ENCODE measurements around the gene ZNF580.

ZNF580 gene

DNA sequence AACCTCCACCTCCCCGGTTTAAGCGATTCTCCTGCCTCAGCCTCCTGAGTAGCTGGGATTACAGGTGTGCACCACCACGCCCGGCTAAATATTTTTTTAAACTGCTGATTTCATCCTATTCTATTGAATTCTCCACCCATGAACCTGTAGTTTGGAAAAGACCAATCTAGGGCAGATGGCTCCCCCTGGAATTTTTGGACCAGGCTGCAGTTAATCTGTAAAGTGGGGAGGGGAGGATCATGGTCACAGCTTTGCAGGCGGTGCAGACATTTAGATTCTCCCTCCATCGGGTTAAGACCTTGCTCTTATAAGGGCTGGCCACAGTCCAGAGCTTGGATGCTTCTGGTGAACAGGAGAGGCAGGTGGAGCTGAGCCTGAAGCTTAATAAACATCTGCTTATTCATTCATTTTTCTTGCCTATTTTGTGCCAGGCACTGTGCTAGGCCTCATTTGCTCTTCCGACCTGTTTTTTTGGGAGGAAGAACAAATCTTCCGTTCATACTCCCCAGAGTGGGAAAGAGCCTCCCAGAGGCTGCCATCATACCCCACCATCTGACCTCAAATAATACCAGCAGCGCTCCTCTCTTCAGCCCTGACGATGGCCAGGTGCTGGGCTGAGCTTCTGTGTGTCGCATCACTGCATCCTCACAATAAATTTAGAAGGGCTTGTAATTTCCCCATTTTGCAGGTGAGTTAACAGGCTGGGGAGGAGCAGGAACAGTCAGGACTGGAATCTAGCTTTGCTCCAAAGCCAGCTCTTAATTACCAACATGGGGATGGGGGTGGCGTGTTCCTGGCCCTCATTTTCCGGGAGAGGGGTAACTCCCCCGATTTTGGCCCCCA, 6.3 kb downstream of the ZNF580 start:
- no peak for DNase-seq (ENCODE audit: low read depth in 2 of 2)

DNA sequence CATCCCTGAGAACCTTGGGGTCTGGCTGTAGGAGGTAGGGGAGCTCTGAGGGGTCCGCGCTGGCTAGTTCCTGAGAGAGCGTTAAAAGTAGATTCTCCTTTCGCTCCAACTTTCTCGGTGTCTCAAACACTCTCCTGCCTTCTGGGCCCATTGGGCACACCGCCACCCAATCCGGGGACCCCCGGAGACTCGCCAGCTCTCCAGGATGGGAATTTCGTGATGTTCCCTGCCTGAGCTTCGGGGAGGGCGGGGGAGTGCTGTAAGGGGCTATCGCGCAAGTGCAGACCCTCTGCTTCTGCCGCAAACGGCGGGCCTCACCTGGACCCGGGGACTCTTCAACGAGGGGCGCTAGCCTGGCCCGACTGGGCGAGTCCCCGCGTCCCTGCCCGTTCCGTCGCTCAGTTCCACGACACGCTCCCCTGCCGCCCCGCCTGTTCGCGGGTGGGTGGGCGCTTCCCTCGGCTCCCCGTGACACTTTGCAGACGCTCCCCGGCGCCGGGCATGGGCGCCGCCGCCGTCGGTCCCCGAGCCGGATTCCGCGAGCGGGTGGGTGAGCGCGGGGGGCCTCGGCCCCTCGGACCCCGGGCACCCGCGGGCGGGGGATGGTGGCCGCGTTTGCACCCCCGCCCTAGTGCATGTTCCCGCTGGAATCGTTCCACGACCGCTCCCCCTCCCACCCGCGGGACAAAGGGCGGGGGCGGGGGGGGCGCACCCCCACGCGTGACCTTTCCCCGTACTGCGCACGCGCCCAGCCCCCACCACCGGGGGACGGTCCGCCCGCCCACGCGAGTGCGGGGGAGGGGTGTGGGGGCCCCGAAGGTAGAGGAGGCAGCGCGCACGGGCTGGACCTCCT, 7.2 kb downstream of the ZNF580 start, which contains the start of gene CCDC106:
Gene CCDC106 (plus strand): TSS at position 481 of the 853 bp plus-strand sequence. CDS start 835 bp downstream, outside the sequence.
- DNase-seq (ENCODE audit: low read depth in 2 of 2), result peak in 1 of 2 donors; percentile 55

DNA sequence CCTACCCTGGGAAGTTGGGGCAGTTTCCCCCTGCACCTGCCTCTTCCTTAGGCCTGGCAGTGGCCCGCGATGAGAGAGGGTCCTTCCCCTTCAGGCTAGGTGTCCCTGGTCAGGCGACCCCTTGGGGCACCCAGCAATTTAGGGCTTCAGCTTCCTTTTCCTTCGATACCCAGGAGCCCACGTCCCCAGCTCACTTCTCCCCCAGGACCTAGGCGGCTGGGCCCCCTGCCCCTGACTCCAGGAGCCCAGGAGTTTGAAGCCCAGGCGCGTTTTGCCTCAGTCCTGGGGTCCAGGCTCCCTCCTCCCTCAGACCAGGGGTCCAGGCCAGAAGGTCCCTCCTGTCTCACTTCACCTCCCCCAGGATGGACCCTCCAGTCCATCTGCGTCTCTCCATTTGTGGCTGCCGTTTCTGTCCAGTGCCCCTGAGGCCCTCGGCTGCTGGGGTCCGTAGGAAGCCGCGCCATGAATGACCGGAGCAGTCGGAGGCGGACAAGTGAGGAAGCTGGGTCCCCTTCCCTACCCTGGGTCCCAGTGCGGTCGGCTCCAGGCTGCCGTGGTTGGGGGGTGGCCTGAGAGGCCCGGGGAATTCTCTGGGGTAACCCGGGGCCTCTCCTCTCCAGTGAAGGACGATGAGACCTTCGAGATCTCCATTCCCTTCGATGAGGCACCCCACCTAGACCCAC, 7.9 kb downstream of the ZNF580 start:
- DNase-seq (ENCODE audit: low read depth in 2 of 2), result no peak

DNA sequence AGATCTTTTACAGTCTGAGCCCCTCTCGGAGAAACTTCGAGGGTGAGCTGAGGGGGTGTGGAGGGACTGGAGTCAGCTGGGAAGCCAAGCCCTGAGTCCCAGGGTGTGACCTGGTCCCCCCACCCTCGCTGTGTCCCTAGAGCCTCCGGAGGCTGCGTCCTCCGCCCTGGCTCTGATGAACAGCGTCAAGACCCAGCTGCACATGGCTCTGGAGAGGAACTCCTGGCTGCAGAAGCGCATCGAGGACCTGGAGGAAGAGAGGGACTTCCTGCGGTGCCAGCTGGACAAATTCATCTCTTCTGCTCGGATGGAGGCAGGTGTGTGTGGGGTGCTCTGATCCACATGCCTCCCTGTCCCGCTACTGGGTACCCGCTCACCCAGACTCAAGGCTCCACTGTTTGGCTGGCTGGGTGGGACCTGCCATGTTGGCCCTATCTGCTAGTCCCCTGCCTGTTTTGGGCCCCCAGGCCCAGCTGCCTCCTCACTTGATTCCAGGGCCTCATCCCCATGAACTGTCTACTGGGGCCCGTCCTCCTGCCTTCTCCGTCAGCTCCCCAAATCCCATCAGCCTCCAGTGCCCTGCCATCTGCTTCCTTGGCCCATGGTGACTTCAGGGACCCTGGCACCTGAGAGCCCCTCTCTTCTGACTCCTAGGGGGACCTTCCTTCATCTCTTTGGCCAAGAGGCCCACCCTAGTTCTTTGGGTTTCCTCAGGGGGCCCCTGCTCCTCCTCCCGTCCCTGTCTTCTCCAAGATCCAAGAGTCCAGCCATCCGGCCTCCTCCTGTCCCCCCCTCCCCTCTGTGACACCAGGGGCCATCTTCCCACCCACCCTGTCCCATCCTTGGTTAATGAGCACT, 8.7 kb downstream of the ZNF580 start:
- no peak for DNase-seq (ENCODE audit: low read depth in 2 of 2)

DNA sequence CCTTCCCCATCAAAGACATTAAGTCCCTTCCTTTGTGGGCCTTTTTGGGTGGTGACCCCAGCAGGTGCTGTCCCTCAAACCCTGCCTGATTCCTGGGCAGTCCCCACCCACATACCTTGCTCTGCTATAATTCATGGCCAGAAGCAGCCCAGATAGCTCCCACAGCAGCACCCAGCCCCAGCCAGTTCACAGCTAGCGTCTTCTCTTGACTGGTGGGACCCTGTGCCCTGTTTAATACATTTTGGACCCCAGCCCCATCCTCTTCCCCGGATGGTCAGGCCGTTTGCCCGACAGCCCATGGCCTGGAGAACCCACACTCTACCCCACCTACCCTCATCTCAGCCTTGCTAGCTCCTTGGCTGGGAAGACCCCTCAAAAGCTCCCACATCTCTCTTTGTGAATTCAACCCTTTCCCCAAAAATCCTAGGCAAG, 9.3 kb downstream of the ZNF580 start:
- DNase-seq (ENCODE audit: low read depth in 2 of 2), result no peak

DNA sequence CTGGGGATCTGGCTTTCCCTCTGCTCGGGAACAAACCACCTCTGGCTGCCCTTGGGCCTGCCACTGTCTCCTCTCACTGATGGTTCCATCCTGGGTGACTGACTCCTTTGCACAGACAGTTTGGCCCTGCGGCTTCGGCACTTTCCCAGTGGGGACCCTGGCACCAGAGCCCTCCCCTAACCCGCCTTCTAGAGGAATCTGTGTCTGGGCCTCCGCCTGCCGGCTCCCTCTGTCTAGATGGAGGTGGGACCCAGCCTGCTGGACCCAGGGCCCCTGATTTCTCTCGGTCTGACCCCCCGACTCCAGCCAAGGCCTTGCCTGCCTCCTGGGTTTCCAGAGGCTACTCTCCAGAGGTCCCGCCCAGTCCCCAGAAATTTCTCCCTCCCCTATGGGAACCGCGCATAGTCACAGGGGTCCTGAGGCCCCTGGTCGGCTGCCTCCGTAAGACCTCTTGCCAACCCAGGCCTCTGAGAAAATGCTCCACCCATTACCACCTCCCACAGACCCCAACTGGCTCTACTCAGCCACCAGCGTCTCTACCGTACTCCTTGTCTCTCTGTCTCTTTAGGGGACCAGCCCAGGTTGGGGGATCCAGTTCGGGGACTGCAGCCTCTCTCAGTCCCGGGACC, 9.9 kb downstream of the ZNF580 start:
- DNase-seq (ENCODE audit: low read depth in 2 of 2), result no peak

DNA sequence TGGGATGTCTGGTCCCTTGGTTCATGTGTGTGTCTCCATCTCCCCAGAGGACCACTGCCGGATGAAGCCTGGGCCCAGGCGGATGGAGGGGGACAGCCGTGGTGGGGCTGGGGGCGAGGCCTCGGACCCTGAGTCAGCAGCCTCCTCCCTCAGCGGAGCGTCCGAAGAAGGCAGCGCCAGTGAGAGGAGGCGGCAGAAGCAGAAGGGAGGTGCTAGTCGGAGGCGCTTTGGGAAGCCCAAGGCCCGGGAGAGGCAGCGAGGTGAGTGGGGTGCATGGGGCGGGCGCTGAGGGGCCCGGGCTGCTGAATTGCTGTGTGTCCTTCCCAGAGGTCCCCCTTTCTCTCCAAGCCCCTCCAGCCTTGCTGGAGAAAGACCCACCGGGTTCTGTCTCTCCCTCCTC, 10.4 kb downstream of the ZNF580 start:
- DNase-seq (ENCODE audit: low read depth in 2 of 2), result no peak

DNA sequence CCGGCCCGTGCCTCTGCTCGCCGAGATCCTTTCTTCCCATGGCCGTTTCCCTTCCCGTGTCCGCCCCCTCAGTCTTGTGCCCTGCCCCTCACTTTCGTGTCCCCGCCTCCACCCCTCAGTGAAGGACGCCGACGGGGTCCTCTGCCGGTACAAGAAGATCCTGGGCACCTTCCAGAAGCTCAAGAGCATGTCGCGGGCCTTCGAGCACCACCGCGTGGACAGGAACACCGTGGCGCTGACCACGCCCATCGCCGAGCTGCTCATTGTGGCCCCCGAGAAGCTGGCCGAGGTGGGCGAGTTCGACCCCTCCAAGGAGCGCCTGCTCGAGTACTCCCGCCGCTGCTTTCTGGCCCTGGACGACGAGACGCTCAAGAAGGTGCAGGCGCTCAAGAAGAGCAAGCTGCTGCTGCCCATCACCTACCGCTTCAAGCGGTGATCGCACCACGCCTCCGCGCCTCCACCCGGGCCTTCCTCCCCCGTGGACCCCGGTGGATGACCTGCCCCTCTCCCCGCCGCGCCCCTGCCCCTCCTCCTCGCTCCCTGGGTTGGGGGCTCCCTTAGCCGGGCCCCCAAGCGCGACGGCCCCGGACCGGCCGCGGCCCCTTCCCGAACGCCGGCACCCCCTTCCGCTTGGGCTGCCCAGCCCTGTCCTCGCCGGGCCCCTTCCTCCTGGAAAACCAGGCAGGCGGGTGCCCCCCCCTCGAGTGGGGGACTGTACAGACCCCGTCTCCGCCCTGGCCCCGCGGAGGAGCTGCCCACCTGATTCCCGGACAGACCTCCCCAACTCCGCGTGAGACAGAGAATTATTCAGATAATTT, 11.7 kb downstream of the ZNF580 start:
- no peak for DNase-seq (ENCODE audit: low read depth in 2 of 2)

DNA sequence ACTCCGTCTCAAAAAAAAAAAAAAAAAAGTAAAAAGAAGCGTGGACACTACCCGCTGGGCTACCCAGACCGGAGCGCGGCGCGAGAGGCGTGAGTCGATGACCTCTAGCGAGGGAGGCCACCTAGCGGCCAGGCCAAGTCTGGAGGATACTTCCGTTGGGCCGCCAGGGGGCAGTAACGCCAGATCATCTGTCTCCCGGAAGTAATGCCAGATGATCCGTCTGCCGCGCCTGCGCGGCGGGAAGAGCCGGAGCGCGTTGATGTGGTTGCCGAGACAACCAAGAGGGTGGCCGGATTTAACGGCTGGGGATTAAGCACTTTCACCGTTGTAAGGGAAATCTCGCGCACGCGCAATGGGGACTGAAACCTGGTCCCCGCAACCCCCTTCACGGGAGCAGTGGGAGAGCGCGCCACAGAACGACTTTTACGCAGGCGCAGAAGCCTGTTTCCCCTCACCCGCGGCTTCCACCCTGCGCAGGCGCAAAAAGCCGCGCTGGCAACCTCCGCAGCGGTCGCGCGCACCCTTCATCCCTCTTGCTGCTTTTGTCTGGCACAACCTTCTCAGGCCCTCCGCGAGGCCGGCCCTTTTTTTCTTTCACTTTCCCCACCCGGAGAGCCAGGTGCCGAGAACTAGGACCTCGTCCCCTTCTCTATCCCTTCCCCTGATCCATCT, 13.0 kb downstream of the ZNF580 start:
- peak; percentile 96 to 99 for DNase-seq (ENCODE audit: low read depth in 2 of 2)

DNA sequence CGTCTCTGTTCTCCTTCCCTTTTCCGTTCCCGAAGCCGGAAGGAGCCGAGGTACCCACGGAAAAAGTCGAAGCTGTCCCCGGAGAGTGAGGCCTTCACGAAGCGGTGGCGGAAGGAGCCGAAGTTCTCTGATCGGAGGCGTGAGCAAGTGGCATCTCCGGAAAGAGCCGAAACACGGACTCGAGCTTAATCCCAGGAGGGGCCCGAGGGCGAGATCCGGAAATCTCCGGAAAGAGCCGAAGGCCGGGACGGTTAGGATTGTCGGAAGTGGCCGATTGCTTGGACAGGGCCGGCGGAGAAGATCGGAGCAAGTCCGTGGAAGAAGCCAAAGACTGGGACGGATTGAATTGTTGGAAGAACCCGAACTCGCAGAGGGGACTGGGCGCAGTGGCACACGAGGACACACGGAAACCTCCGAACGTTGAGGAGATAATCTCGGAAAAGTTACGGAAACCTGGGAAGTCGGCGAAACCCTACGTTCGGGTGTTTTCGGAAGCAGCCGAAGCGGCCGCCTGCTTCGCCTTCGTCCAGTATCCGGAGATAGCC, 13.6 kb downstream of the ZNF580 start:
- DNase-seq (ENCODE audit: low read depth in 2 of 2), result peak; percentile 95 to 96

DNA sequence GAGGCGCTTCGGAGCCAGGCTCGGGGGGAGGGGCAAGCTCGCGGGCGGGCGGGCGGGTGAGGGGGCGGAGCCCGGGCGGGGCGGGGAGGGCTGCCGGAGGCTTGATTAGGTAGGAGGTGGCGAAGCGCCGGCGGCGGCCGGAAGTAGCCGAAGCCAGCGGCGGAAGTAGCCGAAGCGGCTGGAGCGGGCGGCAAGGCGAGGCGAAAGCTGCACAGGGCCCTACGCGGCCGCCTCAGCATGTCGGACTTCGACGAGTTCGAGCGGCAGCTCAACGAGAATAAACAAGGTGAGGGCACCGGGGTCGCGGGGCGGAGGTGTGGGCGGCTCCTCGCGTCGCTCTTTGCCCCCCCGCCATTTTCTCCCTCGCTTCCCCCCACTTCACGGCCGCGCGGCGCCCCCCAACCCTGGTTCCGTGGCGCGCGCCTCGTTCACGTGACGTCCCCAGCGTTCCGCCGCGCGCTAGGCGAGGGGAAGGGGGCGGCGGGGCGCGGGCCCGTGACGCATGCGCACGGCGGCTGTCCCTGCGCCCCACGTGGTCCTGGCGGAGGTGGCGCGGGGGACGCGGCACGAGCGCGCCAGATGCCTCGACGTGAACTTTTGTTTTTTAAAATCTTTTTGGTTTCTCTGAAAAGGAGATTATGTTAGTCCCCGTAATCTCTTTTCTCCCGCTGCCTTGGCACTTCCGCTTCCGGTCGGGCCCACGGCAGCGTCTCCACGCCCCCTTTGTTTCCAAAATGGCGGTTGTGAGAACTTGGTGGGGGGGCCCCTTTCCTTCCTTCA, 14.3 kb downstream of the ZNF580 start, which contains the start of gene U2AF2:
Gene U2AF2 (plus strand): TSS at position 168 of the 780 bp plus-strand sequence. CDS start 70 bp downstream, at position 238.
- peak; percentile 97 to 98 for DNase-seq (ENCODE audit: low read depth in 2 of 2)

DNA sequence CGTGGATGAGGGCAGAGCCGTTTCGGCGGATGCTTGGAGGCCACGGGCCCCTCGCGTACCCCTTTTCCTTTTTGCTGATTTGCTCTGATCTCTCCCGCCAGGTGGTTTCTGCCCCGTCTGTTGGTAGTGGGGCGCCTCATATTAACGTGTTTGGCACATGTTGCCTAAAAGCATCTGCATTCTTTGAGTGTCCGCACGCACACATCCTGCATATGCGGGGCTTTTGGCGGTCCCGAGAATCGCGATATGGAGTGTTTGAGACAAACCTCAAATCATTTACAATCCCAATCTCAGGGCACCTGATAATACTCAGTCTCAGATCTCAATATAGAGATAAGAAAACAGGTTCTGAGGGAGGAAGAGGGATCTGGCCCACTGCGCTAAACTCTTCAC, 14.8 kb downstream of the ZNF580 start:
- DNase-seq (ENCODE audit: low read depth in 2 of 2), result no peak

DNA sequence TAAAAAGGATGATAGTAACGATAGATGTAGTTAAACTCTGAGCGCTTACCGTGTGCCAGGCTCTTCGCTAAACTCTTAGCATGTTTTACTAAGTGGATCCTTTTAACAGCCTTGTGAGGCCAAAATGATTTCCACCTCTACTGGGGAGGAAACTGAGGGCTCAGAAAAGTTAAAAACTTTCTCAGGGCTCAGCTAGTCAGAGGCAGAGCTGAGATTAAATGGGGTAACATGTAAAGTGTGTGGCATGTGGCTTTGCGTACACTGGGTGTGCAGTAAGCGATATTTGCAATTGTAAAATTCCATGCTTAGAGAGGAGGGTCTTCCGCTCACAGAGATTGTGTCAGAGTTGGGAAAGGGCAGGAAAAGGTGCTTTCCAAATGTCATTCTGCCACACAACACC, 15.8 kb downstream of the ZNF580 start:
- DNase-seq (ENCODE audit: low read depth in 2 of 2), result no peak

DNA sequence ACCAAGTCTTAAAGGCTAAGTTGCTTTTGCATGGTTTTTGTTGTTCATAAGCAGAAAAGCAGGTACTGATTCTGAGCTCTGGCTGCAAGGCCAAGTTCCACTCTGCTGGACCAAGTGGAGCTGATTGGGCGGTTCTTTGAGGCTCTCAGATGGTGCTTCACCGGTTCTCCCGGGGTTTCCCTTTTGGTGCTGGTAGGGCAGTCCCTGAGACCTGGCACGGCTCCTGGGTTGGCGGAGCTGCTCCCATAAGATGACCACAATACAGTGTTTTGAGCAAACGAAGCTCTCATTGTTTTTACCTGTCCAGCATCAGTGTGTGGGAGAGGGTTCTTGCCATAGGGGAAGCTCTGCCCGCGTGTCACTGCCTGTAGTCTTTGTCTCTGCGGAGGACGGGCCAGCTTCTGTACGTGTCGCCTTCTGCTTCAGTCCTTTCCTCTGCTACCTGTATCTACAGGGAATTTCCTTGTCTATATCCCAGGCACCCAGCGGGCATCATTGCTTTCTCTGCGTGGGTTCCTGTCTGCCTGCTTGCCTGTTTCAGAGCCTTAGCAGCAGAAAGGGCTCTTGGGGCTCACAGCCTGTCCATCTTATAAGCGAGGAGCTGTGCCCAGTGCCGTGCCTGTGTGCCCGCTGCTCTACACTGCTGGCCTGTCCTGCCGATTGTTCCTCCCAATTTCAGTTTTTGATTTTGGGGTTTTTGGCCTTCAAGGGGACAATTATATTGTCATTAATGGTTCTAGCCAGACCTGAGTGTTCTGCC, 16.4 kb downstream of the ZNF580 start:
- DNase-seq (ENCODE audit: low read depth in 2 of 2), result no peak

DNA sequence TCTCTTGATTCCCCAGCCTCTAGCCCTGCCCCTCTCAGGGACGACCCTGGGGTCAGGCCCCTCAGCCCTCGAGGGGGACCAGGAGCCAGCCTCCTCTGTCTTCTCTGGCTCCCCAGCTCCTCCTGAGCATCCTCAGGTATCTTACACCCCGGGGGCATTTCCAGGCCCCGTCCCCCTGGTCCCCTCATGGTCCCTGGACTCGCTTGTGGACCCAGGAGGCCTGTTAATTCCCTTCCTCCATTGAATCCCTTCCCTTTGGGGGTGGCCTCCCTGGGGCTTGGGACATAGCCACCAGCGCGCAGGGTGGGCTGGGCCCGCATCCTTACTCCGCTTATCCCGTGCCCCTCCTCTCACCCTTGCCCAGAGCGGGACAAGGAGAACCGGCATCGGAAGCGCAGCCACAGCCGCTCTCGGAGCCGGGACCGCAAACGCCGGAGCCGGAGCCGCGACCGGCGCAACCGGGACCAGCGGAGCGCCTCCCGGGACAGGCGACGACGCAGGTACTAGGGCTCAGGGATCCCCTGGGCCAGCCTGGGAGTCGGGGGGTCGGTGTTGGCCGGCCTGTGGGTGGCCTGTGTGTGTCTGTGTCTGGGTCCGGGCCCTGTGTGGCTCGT, 18.2 kb downstream of the ZNF580 start:
- no peak for DNase-seq (ENCODE audit: low read depth in 2 of 2)

DNA sequence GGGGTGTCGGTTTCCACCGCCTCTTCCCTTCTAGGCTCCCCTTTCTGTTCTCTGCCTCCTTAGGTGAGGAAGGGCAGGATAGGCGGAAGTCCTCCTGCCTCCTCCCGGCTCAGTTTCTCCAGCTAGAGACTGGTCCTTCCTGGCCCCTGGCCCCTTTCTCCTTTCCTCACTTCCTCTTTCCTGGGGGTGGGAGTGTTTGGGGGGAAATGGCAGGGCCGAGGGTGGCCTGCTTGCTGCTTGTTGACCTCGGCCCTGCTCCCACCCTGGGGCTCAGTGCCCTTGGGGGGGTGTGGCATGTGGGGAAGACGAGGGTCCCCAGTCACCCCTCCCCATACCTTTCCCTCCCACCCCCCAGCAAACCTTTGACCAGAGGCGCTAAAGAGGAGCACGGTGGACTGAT, 19.0 kb downstream of the ZNF580 start:
- DNase-seq (ENCODE audit: low read depth in 2 of 2), result no peak

DNA sequence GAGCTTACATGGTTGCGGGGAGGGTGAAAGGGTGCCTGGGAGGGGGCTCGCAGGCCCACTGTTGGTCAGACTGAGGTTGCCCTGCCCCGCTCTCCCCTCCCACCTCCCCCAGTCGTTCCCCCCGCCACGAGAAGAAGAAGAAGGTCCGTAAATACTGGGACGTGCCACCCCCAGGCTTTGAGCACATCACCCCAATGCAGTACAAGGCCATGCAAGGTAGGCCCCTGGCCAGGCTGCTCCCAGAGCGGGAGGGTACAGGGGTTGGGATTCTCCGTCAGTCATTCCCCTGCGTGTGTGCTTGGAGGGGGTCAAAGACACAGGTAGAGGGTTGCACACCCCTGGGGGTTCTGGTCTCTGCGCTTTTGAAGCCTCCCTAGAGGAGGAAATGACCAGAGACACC, 19.6 kb downstream of the ZNF580 start:
- no peak for DNase-seq (ENCODE audit: low read depth in 2 of 2)
